Glomerular endothelial cell (primary cell): ENCODE measurements around the gene ADCYAP1R1. TPM values are rescaled to one million over a fixed set of nuclear protein-coding genes. Genes with fewer than 3 reads are reported as not detected.

ENCODE experiments used
- DNase-seq: peaks from one replicate; pipeline ENCODE4 v3.0.0-alpha.2; 2011; ENCODE audit warnings: low read depth, low spot score; ENCODE audit errors: extremely low read depth
- total RNA-seq: library from RNA; depleted of rRNA; stranded (reverse); fragments of >200 nt; gene quantifications from 2 replicates; pipeline ENCODE4 v1.2.3, GENCODE V29; 2015

ADCYAP1R1 gene
- total RNA-seq, 1 donor from 2014 or later = not detected

DNA sequence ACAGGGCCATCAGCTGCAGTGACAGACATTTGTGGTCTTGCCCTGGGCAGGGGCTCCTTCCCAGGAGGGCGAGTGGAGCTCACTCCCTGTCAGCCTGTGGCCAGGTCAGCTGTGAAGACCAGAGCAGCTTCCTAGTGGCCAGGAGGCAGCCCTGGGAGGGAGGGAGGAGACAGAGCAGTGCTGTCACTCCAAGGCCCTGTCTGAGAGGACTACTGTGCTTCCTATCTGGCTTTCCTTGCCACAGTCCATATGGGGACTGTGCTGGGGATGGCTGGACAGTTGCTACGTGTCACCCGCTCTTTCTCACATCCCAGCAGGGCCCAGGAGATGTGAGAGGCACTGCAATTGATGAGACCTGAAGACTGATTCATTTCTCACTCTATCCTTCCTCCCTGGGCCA, 15.2 kb upstream of the ADCYAP1R1 start:
- DNase-seq = no peak

GRCh38 chr7:31043051-31043471, 9.0 kb upstream of the ADCYAP1R1 start:
- no peak for DNase-seq

DNA sequence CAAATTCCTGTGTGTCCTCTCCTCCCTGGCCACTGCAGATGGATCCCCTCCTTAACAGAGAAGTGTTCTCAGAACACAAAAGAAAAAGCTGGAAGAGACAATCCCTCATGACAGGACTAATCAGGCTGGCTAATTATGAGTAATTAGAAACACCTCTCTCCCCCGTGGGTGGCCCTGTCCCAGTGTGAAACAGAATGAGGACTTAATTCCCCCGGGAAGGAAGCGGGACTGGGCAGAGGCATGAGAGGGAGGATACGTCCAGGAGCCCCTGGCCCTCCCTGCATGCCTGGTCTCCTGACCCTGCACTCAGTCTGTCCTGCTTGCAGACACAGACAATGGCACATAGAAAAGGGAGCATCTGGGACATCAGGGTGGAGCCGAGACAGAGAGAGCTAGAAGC, 7.6 kb upstream of the ADCYAP1R1 start:
- no peak for DNase-seq

DNA sequence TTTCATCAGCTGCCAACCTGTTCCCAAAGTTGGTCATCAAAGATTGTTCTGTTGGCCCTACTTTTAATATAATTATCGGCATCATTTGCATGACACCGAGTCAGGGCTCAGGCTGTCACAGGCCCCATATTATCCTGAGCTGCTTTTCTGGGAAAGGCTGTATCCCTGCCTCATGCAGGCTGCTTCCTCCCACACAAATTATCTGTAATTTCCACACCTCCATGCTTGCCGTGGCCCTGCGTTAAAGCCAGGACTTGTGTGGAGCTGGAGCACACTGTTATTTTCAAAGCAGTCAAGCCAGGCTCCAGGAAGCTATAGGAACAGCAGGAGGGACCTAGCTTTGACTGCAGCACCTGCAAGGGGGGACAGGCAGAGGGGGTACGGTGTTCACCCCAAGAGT, 5.4 kb upstream of the ADCYAP1R1 start:
- DNase-seq = no peak

DNA sequence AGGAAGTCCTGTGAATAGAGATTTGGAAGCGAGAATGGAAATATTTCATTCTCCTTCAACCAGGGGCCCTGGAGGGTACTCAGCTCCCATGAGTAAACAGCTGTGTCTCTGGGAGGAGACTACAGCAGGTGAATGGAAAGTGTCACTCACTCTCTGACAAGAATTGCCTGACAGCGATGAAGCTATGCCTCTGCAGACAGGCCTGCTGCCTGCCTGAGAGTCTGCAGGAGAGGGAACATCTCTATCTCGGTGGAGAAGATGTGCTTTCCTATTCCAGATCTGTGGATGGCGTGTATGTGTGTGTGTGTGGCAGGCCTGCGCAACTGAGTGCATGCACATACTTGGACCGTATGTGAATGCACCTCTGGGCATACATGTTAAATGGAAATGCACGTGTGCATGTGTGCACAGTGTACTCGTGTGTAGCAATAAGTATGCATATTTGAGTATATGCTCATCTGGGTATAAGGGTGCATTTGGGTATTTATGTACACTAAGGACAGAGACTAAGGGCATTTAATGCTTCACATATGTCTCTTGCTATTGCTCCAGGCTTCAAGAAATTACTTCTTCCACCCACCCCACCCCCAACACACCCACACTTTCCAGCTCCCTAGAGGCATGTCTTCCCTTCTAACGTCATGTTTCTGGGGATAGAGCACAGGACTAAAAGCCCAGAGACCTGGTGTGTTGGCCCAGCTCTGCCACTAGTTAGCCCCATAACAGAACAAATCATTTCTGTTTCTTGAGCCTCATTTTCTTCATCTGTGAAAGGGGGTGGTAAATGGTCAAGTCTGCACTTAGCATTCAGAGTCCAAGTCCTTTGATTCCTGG, 4.6 kb upstream of the ADCYAP1R1 start:
- no peak for DNase-seq

DNA sequence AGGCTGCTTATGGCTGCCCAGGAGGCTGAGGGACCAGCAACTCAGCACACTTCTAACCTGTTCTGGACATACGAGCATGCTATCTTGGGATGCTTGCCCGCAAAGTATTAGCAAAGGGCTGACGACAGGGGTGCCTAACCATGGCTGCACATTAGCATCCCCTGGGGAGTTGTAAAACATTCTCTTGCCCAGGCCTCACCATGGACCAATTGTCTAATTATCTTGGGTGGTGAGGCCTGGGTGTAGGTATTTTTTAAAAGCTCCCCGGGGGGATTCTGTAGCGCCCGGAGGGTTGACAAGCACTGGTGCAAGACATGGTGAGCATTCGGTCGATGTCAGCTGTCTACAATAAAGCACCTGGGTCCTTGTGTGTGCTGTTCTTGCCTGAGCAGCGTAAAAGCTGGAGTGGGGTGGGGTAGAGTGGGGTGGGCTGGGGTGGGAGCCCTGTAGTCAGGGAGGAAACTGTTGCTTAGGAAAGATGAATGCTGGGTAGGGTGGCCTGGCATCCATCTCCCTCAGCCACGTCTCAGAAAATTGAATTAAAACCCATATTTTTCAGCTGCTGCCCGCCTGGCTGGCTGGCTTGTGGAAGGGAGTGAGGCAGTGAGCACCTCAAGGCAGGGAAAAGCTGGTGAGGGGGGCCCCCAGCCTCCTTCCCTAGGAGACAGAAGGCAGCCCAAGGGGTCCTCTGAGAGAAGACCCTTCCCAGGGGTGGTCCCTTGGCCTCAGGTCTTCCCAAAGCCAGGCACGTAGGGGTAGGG, 2.9 kb upstream of the ADCYAP1R1 start:
- DNase-seq = no peak

DNA sequence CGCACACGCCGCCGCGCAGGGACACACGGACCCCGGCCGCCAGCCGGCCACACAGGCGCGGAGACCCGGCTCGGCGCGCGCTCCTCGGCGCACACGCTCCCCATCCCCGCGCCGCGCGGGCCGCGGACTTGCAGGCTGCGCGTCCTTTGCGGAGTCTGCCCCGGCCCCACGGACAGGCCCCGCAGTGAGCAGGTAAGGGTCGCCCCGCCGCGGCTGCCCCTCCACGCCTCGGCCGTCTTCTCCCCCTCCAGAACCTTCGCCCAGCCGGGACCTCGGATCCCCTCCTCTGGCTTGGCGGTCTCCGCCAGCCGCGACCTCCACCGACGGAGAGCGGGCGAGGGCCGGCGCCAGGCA, 356 bp downstream of the ADCYAP1R1 start:
- DNase-seq = no peak

- DNase-seq = no peak
These were observed 913 bp downstream of the ADCYAP1R1 start for GRCh38 chr7:31052841-31053601.

DNA sequence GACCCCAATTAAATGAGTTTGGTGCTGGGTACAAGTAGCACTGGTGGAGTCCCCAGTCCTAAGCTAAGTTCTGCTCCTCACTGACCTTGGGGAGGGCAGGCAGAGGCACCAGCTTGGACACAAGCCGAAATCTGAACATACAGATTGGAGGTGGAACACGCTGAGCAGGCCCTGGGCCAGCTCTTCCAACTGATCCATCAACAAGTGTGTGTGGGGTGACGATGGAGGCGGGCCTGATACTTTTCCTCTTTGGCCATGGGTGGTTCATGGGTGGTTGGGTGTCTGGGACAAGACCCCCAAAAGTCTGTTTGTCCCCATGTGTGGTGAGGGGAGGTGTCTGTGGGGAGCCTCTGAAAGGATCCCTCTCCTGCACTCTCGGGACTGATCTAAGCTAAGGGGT, 1.9 kb downstream of the ADCYAP1R1 start:
- no peak for DNase-seq

DNA sequence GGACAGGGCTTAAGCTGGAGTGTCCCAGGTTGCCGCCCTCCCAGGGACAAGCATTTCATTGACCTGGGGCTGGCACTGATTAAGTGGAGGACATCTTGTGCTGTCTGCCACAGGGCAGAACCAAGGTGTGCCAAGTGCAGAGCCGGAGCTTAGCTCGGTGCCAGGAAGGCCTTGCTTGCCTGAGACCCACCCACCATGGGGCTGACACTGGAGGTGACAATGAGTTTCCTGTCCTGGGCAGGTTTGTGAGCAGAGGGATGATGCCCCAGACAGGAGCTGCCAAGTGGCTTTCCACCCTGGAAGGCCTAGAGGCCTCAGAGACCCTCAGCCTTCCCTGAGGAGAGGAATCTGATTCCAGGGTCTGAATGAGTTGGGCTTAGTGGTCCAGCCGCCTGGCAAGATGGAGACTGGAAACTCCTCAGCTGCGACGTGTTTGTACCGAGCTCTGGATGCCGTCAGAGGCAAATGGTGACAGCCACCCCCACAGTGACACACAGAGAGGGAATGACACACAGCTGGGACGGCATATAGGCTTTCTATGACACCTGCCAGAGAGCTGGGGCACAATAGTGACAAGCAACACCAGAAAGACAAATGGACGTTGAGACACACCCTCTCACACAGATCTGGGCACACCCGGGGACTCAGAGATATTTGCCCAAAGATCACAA, 2.6 kb downstream of the ADCYAP1R1 start:
- DNase-seq = no peak

DNA sequence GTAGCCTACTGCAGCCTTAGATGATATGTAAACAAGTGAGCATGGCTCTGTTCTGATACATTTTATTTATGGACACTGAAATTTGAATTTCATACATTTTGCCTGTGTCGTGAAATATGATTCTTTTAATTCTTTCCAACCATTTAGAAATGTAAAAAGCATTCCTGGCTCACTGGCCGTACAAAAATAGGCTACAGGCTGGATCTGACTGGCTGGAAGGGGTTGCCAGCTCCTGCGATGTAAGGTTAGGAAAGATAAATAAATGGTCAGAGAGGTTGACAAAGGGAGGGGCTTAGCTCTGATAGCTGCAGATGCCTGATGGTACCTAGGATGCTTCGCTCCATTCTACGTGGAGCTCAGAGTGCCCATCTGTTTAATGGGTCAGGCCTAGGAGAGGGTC, 3.4 kb downstream of the ADCYAP1R1 start:
- no peak for DNase-seq

DNA sequence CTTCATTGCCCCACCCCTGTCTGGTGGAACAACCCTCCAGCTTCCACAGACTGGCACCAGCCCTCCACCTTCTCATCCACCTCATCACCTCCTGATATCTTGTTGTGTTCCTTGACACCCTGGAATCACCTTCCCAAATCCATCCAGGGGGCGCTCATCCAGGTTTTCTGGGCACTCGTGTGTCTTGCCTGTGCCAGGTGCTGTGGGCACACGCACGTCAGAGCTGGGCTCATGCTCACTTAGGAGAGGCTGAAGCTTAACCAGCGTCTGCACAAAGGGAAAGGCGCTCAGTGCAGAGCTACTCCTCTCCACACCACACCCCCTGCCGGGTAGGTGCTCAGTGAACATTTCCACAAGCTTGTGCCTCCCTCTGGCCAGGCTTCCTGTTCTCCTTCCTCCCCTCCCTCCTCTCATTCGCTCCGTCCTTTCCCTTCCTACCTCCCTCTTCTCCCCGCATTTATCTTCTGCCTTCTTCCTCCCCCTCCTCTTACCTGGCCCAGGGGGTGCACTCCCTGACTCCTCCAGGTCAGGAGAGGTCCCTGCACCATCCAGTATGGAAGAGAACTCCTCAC, 4.8 kb downstream of the ADCYAP1R1 start:
- DNase-seq = no peak

GRCh38 chr7:31058122-31058521, 6.0 kb downstream of the ADCYAP1R1 start:
- no peak for DNase-seq

- DNase-seq = no peak
These were observed 6.6 kb downstream of the ADCYAP1R1 start for GRCh38 chr7:31058688-31059087.

DNA sequence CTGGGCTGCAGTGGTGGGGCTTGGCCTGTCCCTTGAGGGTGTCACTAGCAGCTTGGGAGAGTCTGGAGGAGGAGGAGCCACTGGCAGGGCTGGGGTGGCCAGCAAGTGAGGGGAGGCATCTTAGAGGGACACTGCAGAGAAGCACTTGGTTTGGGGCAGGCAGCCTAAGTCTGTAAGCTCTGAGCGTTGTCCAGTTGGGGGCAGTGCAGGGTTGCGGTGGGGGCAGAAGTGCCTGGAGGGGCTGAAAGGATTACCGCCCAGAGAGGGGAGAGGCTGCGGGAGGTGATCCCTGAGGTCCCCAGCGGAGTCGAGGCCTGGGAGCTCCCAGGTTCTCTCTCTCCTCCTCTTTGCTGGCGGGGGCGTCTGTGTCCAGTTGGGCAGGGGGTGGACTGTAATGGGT, 7.4 kb downstream of the ADCYAP1R1 start:
- no peak for DNase-seq

DNA sequence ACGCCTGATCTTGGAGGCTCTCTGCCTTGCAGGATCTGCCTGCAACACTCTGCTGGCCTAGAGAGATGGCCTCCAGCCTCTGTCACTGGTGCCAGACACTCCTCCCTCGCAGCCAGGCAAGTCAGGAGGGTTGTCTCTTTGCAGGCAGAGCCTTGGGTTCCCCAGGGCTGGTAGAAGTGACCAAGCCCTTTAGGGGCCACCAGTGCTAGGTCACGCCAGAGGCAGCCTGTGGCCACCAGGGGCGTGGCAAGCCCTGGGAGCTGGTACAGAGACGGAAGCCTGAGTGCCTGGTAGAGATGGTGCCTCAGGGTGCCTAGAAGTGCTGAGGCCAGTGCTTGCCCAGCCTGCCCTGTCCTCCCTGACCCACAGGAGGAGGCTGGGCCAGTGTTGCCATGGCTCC, 9.1 kb downstream of the ADCYAP1R1 start:
- no peak for DNase-seq

GRCh38 chr7:31062746-31063435, 10.8 kb downstream of the ADCYAP1R1 start:
- no peak for DNase-seq

DNA sequence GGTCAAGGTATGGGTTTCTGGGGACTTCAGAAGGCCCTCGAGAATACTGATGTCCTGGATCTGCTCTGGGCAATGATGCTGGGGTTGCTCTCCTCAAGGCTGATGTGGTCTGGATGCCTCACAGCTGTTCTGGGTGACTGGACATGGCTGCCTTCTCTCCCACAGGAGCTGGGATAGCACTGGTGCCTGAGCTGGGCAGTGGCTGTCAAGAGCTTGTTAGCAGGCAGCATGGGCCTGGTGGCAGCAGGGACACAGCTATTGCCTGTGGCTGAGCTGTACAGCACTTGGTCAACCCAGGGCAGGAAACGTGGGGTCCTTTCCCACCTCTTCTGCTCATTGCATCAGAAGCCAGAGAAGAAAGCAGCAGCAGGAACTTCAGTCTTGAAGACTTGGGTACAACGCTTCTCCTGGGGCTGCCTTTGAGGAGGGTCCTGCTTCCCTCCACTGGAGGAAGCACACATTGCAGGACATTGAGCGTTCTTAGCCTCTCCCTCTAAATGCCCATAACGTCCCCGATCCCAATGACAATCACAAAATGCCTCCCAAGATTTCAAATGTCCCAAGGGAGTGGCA, 13.0 kb downstream of the ADCYAP1R1 start:
- DNase-seq = no peak

DNA sequence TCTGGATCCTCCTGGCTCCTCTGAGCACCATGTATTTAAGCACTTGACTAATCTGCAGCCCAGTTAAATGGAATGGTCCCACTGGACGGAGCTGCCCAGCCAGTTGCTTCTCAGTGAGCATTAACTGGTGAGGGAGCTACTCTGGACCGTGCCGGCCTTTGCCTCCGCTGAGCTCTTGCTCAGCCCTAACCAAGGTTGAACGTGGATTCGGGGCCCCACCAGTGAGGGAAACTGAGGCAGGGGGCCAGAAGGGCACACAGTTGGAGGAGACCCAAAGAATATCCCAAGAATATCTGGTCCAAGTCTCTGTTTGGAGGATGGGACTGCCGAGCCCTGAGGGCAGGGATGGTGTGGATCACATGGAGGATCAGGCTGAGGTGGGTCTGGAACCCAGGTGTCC, 13.7 kb downstream of the ADCYAP1R1 start:
- DNase-seq = no peak
